B cell (primary cell): ENCODE measurements around the gene SASS6. TPM values are rescaled to one million over a fixed set of nuclear protein-coding genes. Genes with fewer than 3 reads are reported as not detected.

Source experiments
- ATAC-seq: fragments of 200-7000 bp; cut with Tn5 transposase; one replicate; pipeline ENCODE4 v1.10.0; 2021; ENCODE audit warnings: low read depth, mild to moderate bottlenecking, moderate number of reproducible peaks, moderate library complexity
- CTCF ChIA-PET: fragments of 350-600 bp; sonication (Branson Sonifier 250); formaldehyde crosslinking; loops from one replicate; lab custom pipeline; 2021; ENCODE audit warnings: antibody characterized with exemption, inconsistent platforms; lab: Charles Lee
- POLR2A ChIA-PET: fragments of 350-600 bp; sonication (Branson Sonifier 250); formaldehyde crosslinking; loops from one replicate; lab custom pipeline; 2021; ENCODE audit warnings: antibody characterized with exemption; lab: Charles Lee
- DNase-seq: peaks from one replicate; pipeline ENCODE4 v3.0.0; 2013
- H2AFZ ChIP-seq: 2 replicates; pipeline ENCODE4 v1.6.1; 2012; ENCODE audit warnings: mild to moderate bottlenecking, low read depth, low read length; ENCODE audit not compliant: insufficient read depth, poor library complexity, severe bottlenecking
- H3K27ac ChIP-seq, 2 donors: 1 replicate in 1 of 2; 2 replicates in 1 of 2; pipeline ENCODE4 v1.5.1; 2012 to 2013; ENCODE audit warnings: low read length in 2 of 2, mild to moderate bottlenecking in 2 of 2, moderate library complexity in 1 of 2
- H3K27me3 ChIP-seq, 4 experiments: fragments of 200-600 bp in 1 of 4; sonication (generic) in 1 of 4; replicated peaks in 1 of 4; 1 replicate in 2 of 4; 2 replicates in 2 of 4; pipeline versions ENCODE4 v1.6.1 to v1.7.0; 2013 to 2016; ENCODE audit warnings: low read length in 3 of 4, mild to moderate bottlenecking in 2 of 4, mixed read lengths in 1 of 4, moderate library complexity in 1 of 4; ENCODE audit not compliant: insufficient read depth in 4 of 4, control insufficient read depth in 3 of 4; ENCODE audit errors: control extremely low read depth in 1 of 4
- H3K36me3 ChIP-seq, 2 experiments: replicated peaks in 1 of 2; 1 replicate in 1 of 2; 2 replicates in 1 of 2; pipeline versions ENCODE4 v1.6.1 to v1.7.1; 2013; ENCODE audit warnings: low read length in 1 of 2; ENCODE audit not compliant: insufficient read depth in 2 of 2, control insufficient read depth in 1 of 2; ENCODE audit errors: control extremely low read depth in 1 of 2, extremely low read depth in 1 of 2
- H3K4me1 ChIP-seq, 2 donors: fragments of 200-600 bp in 1 of 2; sonication (generic) in 1 of 2; 1 replicate in 1 of 2; 2 replicates in 1 of 2; pipeline versions ENCODE4 v1.5.1 to v1.6.1; 2013 to 2017; ENCODE audit warnings: low read length in 2 of 2; ENCODE audit not compliant: control insufficient read depth in 2 of 2, insufficient read depth in 2 of 2
- H3K4me2 ChIP-seq: replicated peaks from 2 replicates; pipeline ENCODE3; 2012; ENCODE audit warnings: mild to moderate bottlenecking, low read depth, low read length; ENCODE audit not compliant: poor library complexity, severe bottlenecking
- H3K4me3 ChIP-seq, 5 experiments: fragments of 200-600 bp in 1 of 5; sonication (generic) in 1 of 5; 1 replicate in 3 of 5; 2 replicates in 2 of 5; pipeline versions ENCODE4 v1.5.1 to v1.7.0; 2011 to 2016; ENCODE audit warnings: low read length in 4 of 5, mild to moderate bottlenecking in 4 of 5, low read depth in 2 of 5, control low read depth in 1 of 5, moderate library complexity in 1 of 5; ENCODE audit not compliant: insufficient read depth in 1 of 5; ENCODE audit errors: control extremely low read depth in 1 of 5, extremely low read depth in 1 of 5
- H3K79me2 ChIP-seq: fragments of 200-600 bp; sonication (generic); one replicate; pipeline ENCODE4 v1.6.0; 2016; ENCODE audit warnings: low read length; ENCODE audit not compliant: control insufficient read depth, insufficient read depth
- H3K9ac ChIP-seq: fragments of 200-600 bp; sonication (generic); 2 replicates; pipeline ENCODE4 v1.6.1; 2017; ENCODE audit warnings: mild to moderate bottlenecking, low read length, moderate library complexity
- H3K9me3 ChIP-seq, 3 donors: one replicate each; pipeline versions ENCODE4 v1.6.1 to v1.7.1; 2013; ENCODE audit warnings: low read length in 2 of 3; ENCODE audit not compliant: control insufficient read depth in 2 of 3, insufficient read depth in 1 of 3; ENCODE audit errors: control extremely low read depth in 1 of 3
- H4K20me1 ChIP-seq: 2 replicates; pipeline ENCODE4 v1.6.0; 2012; ENCODE audit warnings: mild to moderate bottlenecking, low read length; ENCODE audit not compliant: insufficient read depth, control insufficient read depth, poor library complexity, severe bottlenecking
- H3K27ac Mint-ChIP-seq: one replicate; pipeline ENCODE4 v1.8.0; 2021; ENCODE audit warnings: mixed read lengths
- H3K27me3 Mint-ChIP-seq: one replicate; pipeline ENCODE4 v1.8.0; 2021; ENCODE audit warnings: mixed read lengths
- H3K4me1 Mint-ChIP-seq: one replicate; pipeline ENCODE4 v1.8.0; 2021; ENCODE audit warnings: mixed read lengths
- H3K4me3 Mint-ChIP-seq: one replicate; pipeline ENCODE4 v1.8.0; 2021; ENCODE audit warnings: mixed read lengths
- H3K9me3 Mint-ChIP-seq: one replicate; pipeline ENCODE4 v1.8.0; 2022; ENCODE audit warnings: mixed read lengths; ENCODE audit not compliant: insufficient read depth
- CTCF ChIP-seq: fragments of 200-600 bp; IDR thresholded peaks from one replicate; pipeline ENCODE4 v1.8.0; 2022; ENCODE audit warnings: antibody characterized with exemption, mild to moderate bottlenecking
- EZH2 ChIP-seq: IDR thresholded peaks from 2 replicates; pipeline ENCODE4 v1.6.1; 2012; ENCODE audit warnings: borderline replicate concordance, low read depth, mild to moderate bottlenecking, moderate library complexity, low read length; ENCODE audit not compliant: insufficient read depth, poor library complexity, severe bottlenecking
- WGBS: methylation state at CpG from one replicate; pipeline ENCODE4 v1.1.5; 2013; ENCODE audit warnings: missing lambda C conversion rate; ENCODE audit not compliant: insufficient coverage; 5-methylcytosine and 5-hydroxymethylcytosine counted together
- intact Hi-C: fragments of 100-400 bp; cut with micrococcal nuclease; formaldehyde crosslinking; loops from one replicate; pipeline ENCODE4 v1.10.0; 2022
- polyA plus RNA-seq: library from polyadenylated mRNA; depleted of rRNA; stranded (reverse); fragments of >200 nt; gene quantifications from 2 replicates; pipeline ENCODE4 v1.2.3, GENCODE V29; 2012
- total RNA-seq, 2 donors: library from RNA; stranded (reverse); fragments of 120-200 nt in 1 of 2; gene quantifications; 1 replicate in 1 of 2; 2 replicates in 1 of 2; pipeline versions ENCODE4 v1.2.3 to v1.2.4, GENCODE V29; 2013 to 2022

SASS6 gene
- total and polyA plus RNA-seq, 2 donors (not counting 1 experiment from before 2014, with no cell fraction given): 1.1 to 7.0 TPM

GRCh38 chr1:100074604-100075395 lies 57.9 kb downstream of the SASS6 start:
- Histone ChIP-seq H3K4me2 (no peak overlapping the region), H3K79me2 (no peaks in the 10 kb centered on the region), H3K4me3 (no peak overlapping the region), H3K27ac (no peak overlapping the region), H3K36me3 (peaks cover 14 to 53% of the 10 kb centered on the region in 2 experiments), H3K4me1 (no peaks in the 10 kb centered on the region), H3K9me3 (no peaks in the 10 kb centered on the region), H2AFZ (no peak overlapping the region), H3K27me3 (no peaks in the 10 kb centered on the region), H4K20me1 (no peaks in the 10 kb centered on the region), H3K9ac (no peak overlapping the region)
- DNase-seq (no peak), ATAC-seq (no peak)
- no peak overlapping the region for H3K4me3 Mint-ChIP-seq
- POLR2A ChIA-PET: no interaction called here
- no peaks in the 10 kb centered on the region for H3K9me3 Mint-ChIP-seq
- peaks cover 3% of the 10 kb centered on the region for H3K4me1 Mint-ChIP-seq
- TF ChIP-seq CTCF: no peak
- no peak for TF ChIP-seq EZH2
- CTCF ChIA-PET: interaction anchor here (0.8 kb wide), 1 partner anchor 9 kb away, joined by 3 read pairs; no protein-coding TSS in a partner anchor
- intact Hi-C loops: no loop called here
- no peak overlapping the region for H3K27ac Mint-ChIP-seq
- 100% methylated on average over 8 of the region's 11 CpGs for WGBS
- H3K27me3 Mint-ChIP-seq: no peaks in the 10 kb centered on the region

- ChIA-PET POLR2A (no interaction called here), CTCF (no interaction called here)
- H3K4me2 ChIP-seq: no peak overlapping the region
- WGBS: 100% methylated on average over 1 of the region's 3 CpGs
- Mint-ChIP-seq H3K27ac (no peak overlapping the region), H3K4me3 (no peak overlapping the region), H3K4me1 (peaks cover 3% of the 10 kb centered on the region), H3K27me3 (no peaks in the 10 kb centered on the region), H3K9me3 (no peaks in the 10 kb centered on the region)
- H2AFZ ChIP-seq: no peak overlapping the region
- intact Hi-C loops: no loop called here
- H3K27ac ChIP-seq: no peak overlapping the region
- DNase-seq: no peak
- no peaks in the 10 kb centered on the region for H3K27me3 ChIP-seq
- no peak for ATAC-seq
- H3K9me3 ChIP-seq: no peaks in the 10 kb centered on the region
- H3K4me3 ChIP-seq: no peak overlapping the region
- H3K36me3 ChIP-seq: peaks cover 16 to 59% of the 10 kb centered on the region in 2 experiments
- no peak overlapping the region for H3K9ac ChIP-seq
- TF ChIP-seq CTCF (no peak), EZH2 (no peak)
- H4K20me1 ChIP-seq: peaks cover 3% of the 10 kb centered on the region
- H3K4me1 ChIP-seq: no peaks in the 10 kb centered on the region
- H3K79me2 ChIP-seq: no peaks in the 10 kb centered on the region
Observed at GRCh38 chr1:100073531-100073930, 59.2 kb downstream of the SASS6 start.
